ENCODE measurements around the gene TM4SF18. TPM values are rescaled to one million over a fixed set of nuclear protein-coding genes. Genes with fewer than 3 reads are reported as not detected.

Gene TM4SF18
- total and polyA plus RNA-seq, 2 experiments from 2014 or later: 1.6 to 2.0 TPM

DNA sequence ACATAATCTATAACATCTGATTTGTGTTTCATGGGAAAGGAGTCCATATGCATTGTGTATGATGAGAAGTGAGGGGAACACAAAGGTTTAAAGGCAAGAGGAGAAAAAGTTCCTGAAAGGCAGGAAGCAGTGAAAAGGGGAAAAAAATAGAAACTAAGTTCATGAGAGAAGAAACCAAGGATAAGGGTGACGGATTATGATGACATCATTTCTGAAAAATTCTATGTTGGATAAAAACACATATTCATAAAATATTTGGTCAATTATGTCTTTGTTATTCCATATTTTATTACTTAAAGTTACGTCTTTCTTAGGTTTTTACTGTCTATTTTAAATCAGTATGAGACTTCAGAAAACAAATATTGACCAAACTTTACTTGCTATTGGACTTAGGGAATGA, 63.3 kb downstream of the TM4SF18 start (continued):
- TF ChIP-seq, protein P1, sequence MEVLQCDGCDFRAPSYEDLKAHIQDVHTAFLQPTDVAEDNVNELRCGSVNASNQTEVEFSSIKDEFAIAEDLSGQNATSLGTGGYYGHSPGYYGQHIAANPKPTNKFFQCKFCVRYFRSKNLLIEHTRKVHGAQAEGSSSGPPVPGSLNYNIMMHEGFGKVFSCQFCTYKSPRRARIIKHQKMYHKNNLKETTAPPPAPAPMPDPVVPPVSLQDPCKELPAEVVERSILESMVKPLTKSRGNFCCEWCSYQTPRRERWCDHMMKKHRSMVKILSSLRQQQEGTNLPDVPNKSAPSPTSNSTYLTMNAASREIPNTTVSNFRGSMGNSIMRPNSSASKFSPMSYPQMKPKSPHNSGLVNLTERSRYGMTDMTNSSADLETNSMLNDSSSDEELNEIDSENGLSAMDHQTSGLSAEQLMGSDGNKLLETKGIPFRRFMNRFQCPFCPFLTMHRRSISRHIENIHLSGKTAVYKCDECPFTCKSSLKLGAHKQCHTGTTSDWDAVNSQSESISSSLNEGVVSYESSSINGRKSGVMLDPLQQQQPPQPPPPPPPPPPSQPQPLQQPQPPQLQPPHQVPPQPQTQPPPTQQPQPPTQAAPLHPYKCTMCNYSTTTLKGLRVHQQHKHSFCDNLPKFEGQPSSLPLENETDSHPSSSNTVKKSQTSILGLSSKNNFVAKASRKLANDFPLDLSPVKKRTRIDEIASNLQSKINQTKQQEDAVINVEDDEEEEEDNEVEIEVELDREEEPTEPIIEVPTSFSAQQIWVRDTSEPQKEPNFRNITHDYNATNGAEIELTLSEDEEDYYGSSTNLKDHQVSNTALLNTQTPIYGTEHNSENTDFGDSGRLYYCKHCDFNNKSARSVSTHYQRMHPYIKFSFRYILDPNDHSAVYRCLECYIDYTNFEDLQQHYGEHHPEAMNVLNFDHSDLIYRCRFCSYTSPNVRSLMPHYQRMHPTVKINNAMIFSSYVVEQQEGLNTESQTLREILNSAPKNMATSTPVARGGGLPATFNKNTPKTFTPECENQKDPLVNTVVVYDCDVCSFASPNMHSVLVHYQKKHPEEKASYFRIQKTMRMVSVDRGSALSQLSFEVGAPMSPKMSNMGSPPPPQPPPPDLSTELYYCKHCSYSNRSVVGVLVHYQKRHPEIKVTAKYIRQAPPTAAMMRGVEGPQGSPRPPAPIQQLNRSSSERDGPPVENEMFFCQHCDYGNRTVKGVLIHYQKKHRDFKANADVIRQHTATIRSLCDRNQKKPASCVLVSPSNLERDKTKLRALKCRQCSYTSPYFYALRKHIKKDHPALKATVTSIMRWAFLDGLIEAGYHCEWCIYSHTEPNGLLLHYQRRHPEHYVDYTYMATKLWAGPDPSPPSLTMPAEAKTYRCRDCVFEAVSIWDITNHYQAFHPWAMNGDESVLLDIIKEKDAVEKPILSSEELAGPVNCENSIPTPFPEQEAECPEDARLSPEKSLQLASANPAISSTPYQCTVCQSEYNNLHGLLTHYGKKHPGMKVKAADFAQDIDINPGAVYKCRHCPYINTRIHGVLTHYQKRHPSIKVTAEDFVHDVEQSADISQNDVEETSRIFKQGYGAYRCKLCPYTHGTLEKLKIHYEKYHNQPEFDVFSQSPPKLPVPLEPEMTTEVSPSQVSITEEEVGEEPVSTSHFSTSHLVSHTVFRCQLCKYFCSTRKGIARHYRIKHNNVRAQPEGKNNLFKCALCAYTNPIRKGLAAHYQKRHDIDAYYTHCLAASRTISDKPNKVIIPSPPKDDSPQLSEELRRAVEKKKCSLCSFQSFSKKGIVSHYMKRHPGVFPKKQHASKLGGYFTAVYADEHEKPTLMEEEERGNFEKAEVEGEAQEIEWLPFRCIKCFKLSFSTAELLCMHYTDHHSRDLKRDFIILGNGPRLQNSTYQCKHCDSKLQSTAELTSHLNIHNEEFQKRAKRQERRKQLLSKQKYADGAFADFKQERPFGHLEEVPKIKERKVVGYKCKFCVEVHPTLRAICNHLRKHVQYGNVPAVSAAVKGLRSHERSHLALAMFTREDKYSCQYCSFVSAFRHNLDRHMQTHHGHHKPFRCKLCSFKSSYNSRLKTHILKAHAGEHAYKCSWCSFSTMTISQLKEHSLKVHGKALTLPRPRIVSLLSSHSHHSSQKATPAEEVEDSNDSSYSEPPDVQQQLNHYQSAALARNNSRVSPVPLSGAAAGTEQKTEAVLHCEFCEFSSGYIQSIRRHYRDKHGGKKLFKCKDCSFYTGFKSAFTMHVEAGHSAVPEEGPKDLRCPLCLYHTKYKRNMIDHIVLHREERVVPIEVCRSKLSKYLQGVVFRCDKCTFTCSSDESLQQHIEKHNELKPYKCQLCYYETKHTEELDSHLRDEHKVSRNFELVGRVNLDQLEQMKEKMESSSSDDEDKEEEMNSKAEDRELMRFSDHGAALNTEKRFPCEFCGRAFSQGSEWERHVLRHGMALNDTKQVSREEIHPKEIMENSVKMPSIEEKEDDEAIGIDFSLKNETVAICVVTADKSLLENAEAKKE (CRISPR knock-in tag; IDR thresholded peaks at IDR 0.05): no peak
- TF ChIP-seq EZH2phosphoT487 (IDR thresholded peaks at IDR 0.05; ENCODE audit: unreplicated experiment): no peak

DNA sequence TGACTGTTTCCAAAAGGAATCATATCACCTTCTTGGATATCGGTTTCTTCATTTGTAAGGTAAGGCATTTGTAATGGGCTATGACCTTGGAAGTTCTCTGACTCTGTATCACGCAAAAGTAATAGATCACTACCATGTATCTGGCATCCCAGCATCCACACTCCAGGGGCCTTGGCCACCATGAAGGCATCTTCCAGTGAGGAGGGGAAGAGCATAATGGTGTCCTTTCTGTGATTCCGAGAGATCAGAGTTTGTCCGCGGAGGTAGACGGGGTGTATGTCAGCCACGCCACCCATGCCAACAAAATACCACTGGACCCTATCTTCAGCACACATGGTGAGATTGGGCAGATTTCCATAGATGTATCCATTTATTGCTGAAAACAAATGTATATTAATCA, 63.7 kb downstream of the TM4SF18 start:
- Mint-ChIP-seq H3K4me3 (no peak overlapping the region), H3K27ac (no peak overlapping the region), H3K9me3 (no peaks in the 10 kb centered on the region), H3K36me3 (ENCODE audit: low read depth) (no peaks in the 10 kb centered on the region), H3K4me1 (peaks cover 15% of the 10 kb centered on the region; the same call in 2 of the 3 replicates), H3K27me3 (ENCODE audit: insufficient read depth, low read depth, poor library complexity) (no peaks in the 10 kb centered on the region)
- no peak overlapping the region for H3K4me3 ChIP-seq
- H3K27me3 ChIP-seq (ENCODE audit: insufficient read depth): no peaks in the 10 kb centered on the region
- no peaks in the 10 kb centered on the region for H3F3A ChIP-seq (replicated peaks; ENCODE audit: low read depth)
- ATAC-seq (no peak), DNase-seq (ENCODE audit: low spot score) (no peak)
- H3K36me3 ChIP-seq (ENCODE audit: insufficient read depth): no peaks in the 10 kb centered on the region
- no peak overlapping the region for H3K27ac ChIP-seq (ENCODE audit: low read depth)
- H3K4me1 ChIP-seq (ENCODE audit: insufficient read depth): 0 out of 2 replicates have a peak, but pooled peaks cover 5% of the 10 kb centered on the region
- no peak overlapping the region for H3K4me2 ChIP-seq
- H3K9me2 ChIP-seq (ENCODE audit: insufficient read depth): 0 out of 2 replicates have a peak, but pooled peaks cover 3% of the 10 kb centered on the region
- no peak overlapping the region for H2AFZ ChIP-seq
- no peaks in the 10 kb centered on the region for H3K79me2 ChIP-seq (replicated peaks; ENCODE audit: insufficient read depth)
- no peaks in the 10 kb centered on the region for H4K20me1 ChIP-seq (replicated peaks; ENCODE audit: insufficient read depth)
- TF ChIP-seq, protein P1 (CRISPR knock-in tag; IDR thresholded peaks at IDR 0.05): no peak
- TF ChIP-seq CREB1 (CRISPR knock-in tag; IDR thresholded peaks at IDR 0.05; ENCODE audit: low read depth): no peak
- no peak for TF ChIP-seq ZNF331 (CRISPR knock-in tag; IDR thresholded peaks at IDR 0.05; ENCODE audit: low read depth)
- no peak for TF ChIP-seq ZNF114 (CRISPR knock-in tag; IDR thresholded peaks at IDR 0.05)
- TF ChIP-seq JUNB (IDR thresholded peaks at IDR 0.05; ENCODE audit: unreplicated experiment): no peak
- no peak for TF ChIP-seq POLR2AphosphoS5 (IDR thresholded peaks at IDR 0.05; ENCODE audit: low read depth)
- TF ChIP-seq, protein P2, sequence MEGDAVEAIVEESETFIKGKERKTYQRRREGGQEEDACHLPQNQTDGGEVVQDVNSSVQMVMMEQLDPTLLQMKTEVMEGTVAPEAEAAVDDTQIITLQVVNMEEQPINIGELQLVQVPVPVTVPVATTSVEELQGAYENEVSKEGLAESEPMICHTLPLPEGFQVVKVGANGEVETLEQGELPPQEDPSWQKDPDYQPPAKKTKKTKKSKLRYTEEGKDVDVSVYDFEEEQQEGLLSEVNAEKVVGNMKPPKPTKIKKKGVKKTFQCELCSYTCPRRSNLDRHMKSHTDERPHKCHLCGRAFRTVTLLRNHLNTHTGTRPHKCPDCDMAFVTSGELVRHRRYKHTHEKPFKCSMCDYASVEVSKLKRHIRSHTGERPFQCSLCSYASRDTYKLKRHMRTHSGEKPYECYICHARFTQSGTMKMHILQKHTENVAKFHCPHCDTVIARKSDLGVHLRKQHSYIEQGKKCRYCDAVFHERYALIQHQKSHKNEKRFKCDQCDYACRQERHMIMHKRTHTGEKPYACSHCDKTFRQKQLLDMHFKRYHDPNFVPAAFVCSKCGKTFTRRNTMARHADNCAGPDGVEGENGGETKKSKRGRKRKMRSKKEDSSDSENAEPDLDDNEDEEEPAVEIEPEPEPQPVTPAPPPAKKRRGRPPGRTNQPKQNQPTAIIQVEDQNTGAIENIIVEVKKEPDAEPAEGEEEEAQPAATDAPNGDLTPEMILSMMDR (conservative IDR thresholded peaks at IDR 0.05; ENCODE audit: low read depth in 2 of 2): no peak
